RCC 7860 (cell line): ENCODE results near the gene BAG5.
"Not testable (repeated sequence)": the region's sequence is repeated elsewhere in the genome, so short reads cannot be mapped to it uniquely, and the experiment has no call there.

Source experiments
- DNase-seq: peaks from one replicate; pipeline ENCODE4 v3.0.0-alpha.2; 2015; ENCODE audit warnings: low spot score
- FAIRE-seq: peaks from 2 replicates; lab custom pipeline; 2012; peaks lifted over from hg19 to GRCh38; lab: Jason Lieb, UNC

BAG5 gene

GRCh38 chr14:103562429-103563225 lies at the start of gene BAG5, which contains the start of gene COA8:
TSS of gene BAG5 (minus strand) at chr14:103562657. CDS start at chr14:103561164, 1,493 bp downstream.
TSS of gene COA8 (plus strand) at chr14:103562960. CDS start at chr14:103563002, 42 bp downstream.
- FAIRE-seq (no peak), DNase-seq (peak; percentile 32)

- FAIRE-seq: no peak
- no peak for DNase-seq
These were observed 48.8 kb upstream of the BAG5 start for GRCh38 chr14:103611215-103611614.

- not testable (repeated sequence) for FAIRE-seq, DNase-seq
These were observed 46.6 kb upstream of the BAG5 start for GRCh38 chr14:103609081-103609480.

GRCh38 chr14:103607822-103608221 lies 45.4 kb upstream of the BAG5 start:
- FAIRE-seq (no peak), DNase-seq (no peak)

GRCh38 chr14:103606963-103607668 lies 44.7 kb upstream of the BAG5 start:
- peak; percentile 41 for DNase-seq
- no peak for FAIRE-seq

- no peak for FAIRE-seq
- DNase-seq: no peak
These were observed 42.2 kb upstream of the BAG5 start for GRCh38 chr14:103604620-103605019.

- DNase-seq (no peak), FAIRE-seq (no peak)
These were observed 38.0 kb upstream of the BAG5 start for GRCh38 chr14:103600503-103600902.

- peak; percentile 39 for DNase-seq
- FAIRE-seq: peak; percentile 66
These were observed 35.3 kb upstream of the BAG5 start for GRCh38 chr14:103597623-103598377.

- no peak for FAIRE-seq
- DNase-seq: no peak
These were observed 31.8 kb upstream of the BAG5 start for GRCh38 chr14:103594265-103594664.

GRCh38 chr14:103593577-103593976 lies 31.1 kb upstream of the BAG5 start:
- no peak for FAIRE-seq
- no peak for DNase-seq

GRCh38 chr14:103584326-103584915 lies 22.0 kb upstream of the BAG5 start:
- DNase-seq: no peak
- no peak for FAIRE-seq

GRCh38 chr14:103581954-103582703 lies 19.7 kb upstream of the BAG5 start:
- no peak for FAIRE-seq
- no peak for DNase-seq

GRCh38 chr14:103581206-103581605 lies 18.7 kb upstream of the BAG5 start:
- FAIRE-seq (no peak), DNase-seq (no peak)

GRCh38 chr14:103578401-103579075 lies 16.1 kb upstream of the BAG5 start:
- FAIRE-seq (no peak), DNase-seq (no peak)

GRCh38 chr14:103576371-103577024 lies 14.0 kb upstream of the BAG5 start:
- peak; percentile 24 for DNase-seq
- no peak for FAIRE-seq

GRCh38 chr14:103574707-103575285 lies 12.3 kb upstream of the BAG5 start:
- FAIRE-seq (no peak), DNase-seq (no peak)

GRCh38 chr14:103574104-103574503 lies 11.6 kb upstream of the BAG5 start:
- DNase-seq (no peak), FAIRE-seq (no peak)

- FAIRE-seq: no peak
These were observed 7.0 kb upstream of the BAG5 start for GRCh38 chr14:103569408-103569807.

GRCh38 chr14:103568952-103569351 lies 6.5 kb upstream of the BAG5 start:
- no peak for DNase-seq
- FAIRE-seq: no peak

More at GRCh38 chr14:103569408-103569807, 7.0 kb upstream of the BAG5 start:
- DNase-seq: no peak
